Stimulated activated CD8-positive, alpha-beta memory T cell treated with anti-CD3 and anti-CD28 coated beads, Interleukin-2, amount 100 ng/mL, for 1 hour (primary cell): ENCODE measurements around the gene GPR137C.

ENCODE experiments used
- DNase-seq, 2 donors: peaks; one replicate each; pipeline ENCODE4 v3.0.0-alpha.2; 2020; ENCODE audit warnings: low read depth in 2 of 2

The GPR137C gene

DNA sequence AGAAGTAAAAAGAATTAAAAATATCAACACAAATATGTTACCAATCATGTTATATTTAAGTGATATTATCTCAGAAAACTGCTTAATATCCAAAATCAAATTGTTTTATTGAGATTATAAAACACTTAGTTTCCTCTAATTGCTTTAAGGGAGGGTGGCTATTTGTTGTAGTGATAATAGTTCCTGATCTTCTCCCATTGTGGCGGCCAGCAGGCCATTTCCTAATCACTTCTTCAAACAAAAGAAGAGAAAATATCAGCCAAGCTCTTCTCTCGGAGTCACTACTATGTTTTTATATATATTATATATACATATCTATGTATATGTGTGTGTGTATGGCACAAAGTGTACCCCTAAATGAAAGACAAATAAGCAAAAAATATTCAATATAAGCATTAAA lies 111.2 kb downstream of the GPR137C start:
- DNase-seq, result no peak

DNA sequence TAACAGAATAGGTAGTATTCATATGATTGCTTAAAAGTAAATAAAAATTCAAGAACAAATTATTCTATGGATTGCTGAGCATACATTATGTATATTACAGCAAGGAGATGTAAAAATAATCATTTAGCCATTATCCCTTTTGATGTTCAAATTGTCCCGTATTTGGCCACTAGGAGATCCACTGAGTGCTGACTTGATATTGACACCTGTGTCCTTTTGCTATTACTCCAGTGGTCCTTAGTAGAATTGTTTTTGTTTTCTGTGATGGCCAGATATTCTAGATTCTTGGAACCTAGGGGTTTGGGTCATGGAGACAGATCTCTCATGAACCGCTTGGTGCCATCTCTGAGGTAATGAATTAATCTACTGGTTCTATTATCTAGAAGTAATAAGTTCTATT lies 126.0 kb downstream of the GPR137C start:
- DNase-seq, result no peak

DNA sequence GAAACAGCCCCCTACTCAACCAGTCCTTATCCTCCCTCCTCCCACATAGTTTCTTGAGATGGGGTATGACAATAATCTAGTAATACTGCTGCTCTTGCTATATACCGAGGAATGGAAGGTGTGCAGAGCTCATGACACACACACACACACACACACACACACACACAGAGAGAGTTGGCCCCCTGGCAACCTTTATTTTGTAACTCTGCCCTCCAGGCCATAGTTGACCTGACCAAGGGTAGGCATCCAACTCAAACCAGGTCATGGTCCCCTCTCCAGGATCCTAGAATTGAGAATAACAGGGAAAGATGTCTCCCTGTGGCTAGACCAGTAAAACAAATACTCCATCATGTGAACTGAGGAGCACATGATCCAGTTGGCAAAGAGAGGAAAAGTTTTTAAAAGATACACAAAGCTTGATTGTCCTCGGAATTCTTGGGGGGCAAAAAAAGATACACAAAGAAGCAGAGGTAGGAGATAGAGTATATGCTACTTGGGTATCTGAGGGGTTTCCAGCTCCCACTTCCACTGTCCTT lies 131.4 kb downstream of the GPR137C start:
- DNase-seq, result no peak

GRCh38 chr14:52686176-52686575 lies 133.5 kb downstream of the GPR137C start:
- DNase-seq, result no peak
